ENCODE results near the gene GAS2. TPM values are rescaled to one million over a fixed set of nuclear protein-coding genes. Genes with fewer than 3 reads are reported as not detected.

Gene GAS2
- total RNA-seq (2014; rRNA removed; shearing (Covaris generic)) (1.8 and 3.1 TPM in 2 replicates), total RNA-seq (2022) (3.0 and 4.1 TPM in 2 replicates), Bru-seq, nascent RNA (percentile 27 among the genes with signal in this experiment), BruChase-seq, experiment 1, labeled RNA remaining after a 6-hour chase (percentile 23 among the genes with signal in this experiment), BruChase-seq, experiment 2, labeled RNA remaining after a 2-hour chase (percentile 25 among the genes with signal in this experiment)
- long read RNA-seq, partial matches to known transcripts: 0 of 3 reads
- long read RNA-seq, other reads (novel, unspliced or antisense): 0 of 3 reads

GRCh38 chr11:22666325-22666687 lies at the start of gene GAS2:
Gene GAS2, plus strand, starts transcription at chr11:22666611. Its CDS starts 8,259 bp downstream, at chr11:22674870.
- no peak within 1 kb of the TSS for H3K27ac ChIP-seq (ENCODE audit: low read depth, low read length, poor library complexity, severe bottlenecking)
- no peak within 1 kb of the TSS for H3K4me3 ChIP-seq (ENCODE audit: low read depth, low read length, poor library complexity, severe bottlenecking)
- H3K4me1 ChIP-seq (ENCODE audit: insufficient read depth, low read length, poor library complexity, severe bottlenecking): no peaks in the 10 kb centered on the region
- H2AFZ ChIP-seq (ENCODE audit: low read length): no peak within 1 kb of the TSS
- no peaks in the 10 kb centered on the region for H4K20me1 ChIP-seq (ENCODE audit: insufficient read depth, low read length)
- no peak within 1 kb of the TSS for H3K4me2 ChIP-seq (ENCODE audit: low read length)
- H3K36me3 ChIP-seq (ENCODE audit: insufficient read depth, low read length): no peaks in the 10 kb centered on the region
- ChIA-PET CTCF (ENCODE audit: unreplicated experiment) (no interaction called here), POLR2A (interaction anchor here (0.9 to 1.0 kb wide), 2 partner anchors 9 to 85 kb away, joined by 3 to 4 read pairs; no protein-coding TSS in a partner anchor)
- intact Hi-C loops (cut with micrococcal nuclease; ENCODE audit: unreplicated experiment): no loop called here
- BruUV-seq (replicated peaks): no TSS peak
- H3K9me3 ChIP-seq (ENCODE audit: low read length): no peaks in the 10 kb centered on the region
- no peak for TF ChIP-seq CTCF (conservative IDR thresholded peaks at IDR 0.05; ENCODE audit: low read length)
- no peak for TF ChIP-seq EZH2phosphoT487 (IDR thresholded peaks at IDR 0.05; ENCODE audit: borderline replicate concordance, low read depth, low read length)
- no peaks in the 10 kb centered on the region for H3K79me2 ChIP-seq (ENCODE audit: insufficient read depth, low read depth, low read length)
- no peaks in the 10 kb centered on the region for H3K9me2 ChIP-seq (ENCODE audit: insufficient read depth, low read length)
- DNase-seq (ENCODE audit: low spot score): no peak

GRCh38 chr11:22617868-22618267 lies 48.5 kb upstream of the GAS2 start:
- Histone ChIP-seq H3K36me3 (ENCODE audit: insufficient read depth, low read length) (peaks cover 9% of the 10 kb centered on the region), H3K27ac (ENCODE audit: low read depth, low read length, poor library complexity, severe bottlenecking) (no peak overlapping the region), H3K4me1 (ENCODE audit: insufficient read depth, low read length, poor library complexity, severe bottlenecking) (no peaks in the 10 kb centered on the region), H3K79me2 (ENCODE audit: insufficient read depth, low read depth, low read length) (peaks cover 11% of the 10 kb centered on the region), H3K4me2 (ENCODE audit: low read length) (no peak overlapping the region), H3K9me3 (ENCODE audit: low read length) (no peaks in the 10 kb centered on the region), H2AFZ (ENCODE audit: low read length) (no peak overlapping the region), H3K4me3 (ENCODE audit: low read depth, low read length, poor library complexity, severe bottlenecking) (no peak overlapping the region), H3K9me2 (ENCODE audit: insufficient read depth, low read length) (no peaks in the 10 kb centered on the region), H4K20me1 (ENCODE audit: insufficient read depth, low read length) (no peaks in the 10 kb centered on the region)
- TF ChIP-seq CTCF (conservative IDR thresholded peaks at IDR 0.05; ENCODE audit: low read length) (no peak), EZH2phosphoT487 (IDR thresholded peaks at IDR 0.05; ENCODE audit: borderline replicate concordance, low read depth, low read length) (no peak)
- intact Hi-C loops (cut with micrococcal nuclease; ENCODE audit: unreplicated experiment): no loop called here
- DNase-seq (ENCODE audit: low spot score): no peak
- BruUV-seq (replicated peaks): no TSS peak
- ChIA-PET CTCF (ENCODE audit: unreplicated experiment) (no interaction called here), POLR2A (no interaction called here)

All from OCI-LY7 (cell line).